ENCODE data around the gene VWA2.

The VWA2 gene

GRCh38 chr10:114239117-114239993 lies at the start of gene VWA2:
TSS of gene VWA2 (plus strand) at chr10:114239254. CDS start at chr10:114248714, 9,460 bp downstream.
- no peak for DNase-seq (ENCODE audit: low spot score)

DNA sequence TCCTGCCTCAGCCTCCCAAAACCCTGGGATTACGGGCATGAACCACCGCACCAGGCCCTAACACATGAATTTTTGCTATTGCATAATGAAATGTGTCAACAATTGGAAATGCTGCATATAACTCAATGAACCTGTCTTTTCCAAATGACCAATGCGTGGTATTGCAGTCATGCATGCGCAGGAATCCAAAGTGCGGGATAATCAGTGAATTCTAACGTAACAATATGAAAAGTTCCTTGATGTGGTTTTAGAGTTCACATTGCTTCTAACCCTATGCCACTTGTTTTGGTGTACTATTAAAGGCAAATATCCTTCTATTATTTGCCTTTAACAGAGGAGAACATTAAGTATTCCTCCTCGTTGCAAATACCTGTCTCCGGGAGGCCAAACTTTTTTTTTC lies 49.4 kb upstream of the VWA2 start:
- no peak for DNase-seq (ENCODE audit: low spot score)

DNA sequence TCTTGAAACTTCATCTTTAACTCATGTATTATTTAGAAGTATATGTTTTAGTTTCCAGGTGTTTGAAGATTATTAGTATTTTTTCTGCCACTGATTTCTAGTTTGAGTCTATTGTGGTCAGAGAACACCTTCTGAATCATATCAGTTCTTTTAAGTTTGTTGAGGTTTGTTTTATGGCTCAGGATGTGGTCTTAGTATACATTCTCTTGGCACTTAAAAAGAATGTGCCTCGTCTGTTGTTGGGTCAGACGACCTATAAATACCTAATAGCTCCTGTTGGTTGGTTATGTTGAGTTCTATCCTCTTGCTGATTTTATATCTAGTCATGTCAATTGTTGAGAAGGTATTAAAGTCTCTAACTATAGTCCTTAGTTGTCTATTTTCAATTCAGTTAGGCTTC lies 44.0 kb upstream of the VWA2 start:
- DNase-seq (ENCODE audit: low spot score), result no peak

DNA sequence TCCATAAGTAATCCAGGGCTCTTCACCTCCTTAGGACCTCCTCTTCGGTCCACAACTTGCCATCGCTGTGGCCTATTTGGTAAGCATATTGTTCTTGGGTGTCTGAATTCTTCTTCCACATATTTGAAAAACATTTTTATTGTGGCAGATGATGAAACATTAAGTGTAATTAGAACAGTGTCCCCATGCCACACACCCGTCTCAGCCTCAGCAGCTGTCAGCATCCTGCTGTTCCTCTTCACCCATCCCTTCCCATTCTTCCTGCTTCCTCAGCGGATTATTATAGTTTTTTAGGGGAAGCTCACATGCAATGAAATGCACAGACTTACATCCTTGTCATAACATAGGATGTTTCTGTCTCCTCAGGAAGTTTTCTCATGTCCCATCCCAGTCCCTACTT lies 39.8 kb upstream of the VWA2 start:
- no peak for DNase-seq (ENCODE audit: low spot score)

DNA sequence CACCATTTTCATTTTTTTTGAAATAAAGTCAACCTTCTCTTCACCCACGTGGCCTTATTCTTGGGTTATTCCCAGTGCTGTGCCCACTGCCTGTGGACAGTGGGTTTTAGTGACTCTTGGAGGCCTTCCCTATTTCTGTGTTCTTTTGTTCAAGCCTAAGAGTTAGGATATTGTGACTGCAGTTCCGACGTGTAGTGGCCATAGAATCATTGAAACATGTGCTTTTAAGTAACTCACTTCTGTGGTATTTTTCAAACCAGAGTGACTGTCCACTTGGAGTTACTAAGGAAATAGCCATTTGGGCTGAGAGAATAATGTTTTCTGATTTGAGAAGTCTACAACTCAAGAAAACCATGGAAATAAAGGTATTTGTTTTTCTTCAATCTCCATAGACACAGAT lies 36.2 kb upstream of the VWA2 start:
- DNase-seq (ENCODE audit: low spot score), result no peak

DNA sequence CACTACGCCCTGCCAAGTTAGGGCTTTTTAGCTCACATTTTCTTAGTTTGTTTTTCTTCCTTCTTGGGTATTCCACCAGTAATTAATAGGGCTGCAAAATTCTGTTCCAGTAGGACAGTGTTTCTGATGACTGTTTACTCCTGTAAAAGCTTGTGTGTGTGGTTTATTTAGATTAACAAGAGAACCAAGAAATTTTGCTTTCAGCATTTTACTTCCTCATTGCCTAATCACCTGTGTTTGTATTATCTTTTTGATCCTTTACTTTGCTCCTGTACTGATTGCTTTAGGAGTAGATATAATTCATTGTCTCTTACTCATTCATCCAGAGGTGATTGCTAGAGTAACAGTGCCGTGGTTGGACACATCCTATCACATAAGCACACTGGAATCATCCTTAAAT lies 32.2 kb upstream of the VWA2 start:
- DNase-seq (ENCODE audit: low spot score), result no peak

GRCh38 chr10:114207349-114207748 lies 31.7 kb upstream of the VWA2 start:
- no peak for DNase-seq (ENCODE audit: low spot score)

- no peak for DNase-seq (ENCODE audit: low spot score)
Observed at GRCh38 chr10:114208351-114208750, 30.7 kb upstream of the VWA2 start.

DNA sequence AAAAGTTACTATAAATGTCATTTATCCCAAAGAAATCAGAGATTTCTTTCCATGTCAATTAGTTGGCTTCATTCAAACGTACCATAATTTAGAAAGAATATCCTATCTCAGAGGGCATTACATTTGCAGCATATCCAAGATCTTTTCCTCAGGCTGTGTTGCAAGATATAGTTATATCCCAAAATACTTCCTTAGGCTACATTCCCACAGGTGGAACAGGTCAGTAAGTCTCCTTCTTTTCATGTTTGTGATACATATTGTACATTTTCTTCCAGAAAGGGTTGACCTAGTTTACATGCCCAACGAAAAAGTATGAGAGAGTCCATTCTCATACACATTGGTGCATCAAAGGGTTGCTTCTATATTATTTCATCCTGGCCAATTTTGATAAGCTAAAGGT lies 26.9 kb upstream of the VWA2 start:
- DNase-seq (ENCODE audit: low spot score), result no peak

GRCh38 chr10:114215033-114215432 lies 24.0 kb upstream of the VWA2 start:
- no peak for DNase-seq (ENCODE audit: low spot score)

DNA sequence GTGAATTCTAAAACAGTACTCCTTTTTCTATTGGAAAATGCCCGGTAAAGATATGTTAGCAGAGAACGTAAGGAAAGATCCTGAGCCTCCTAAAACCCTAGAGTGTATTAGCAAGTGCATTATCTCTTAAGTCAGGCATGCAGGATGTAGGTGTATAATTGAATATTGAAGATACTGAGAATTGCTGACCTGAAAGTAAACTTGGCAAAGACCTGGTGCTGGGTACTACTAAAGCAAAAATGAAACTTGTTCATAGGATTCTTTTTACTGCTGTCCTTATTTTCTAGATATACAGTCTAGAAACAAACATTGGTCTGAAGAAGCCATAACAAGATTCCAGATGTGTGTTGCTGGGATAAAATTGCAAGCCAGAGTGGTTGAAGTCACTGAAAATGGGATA lies 18.8 kb upstream of the VWA2 start:
- DNase-seq (ENCODE audit: low spot score), result no peak

GRCh38 chr10:114221235-114221634 lies 17.8 kb upstream of the VWA2 start:
- no peak for DNase-seq (ENCODE audit: low spot score)

DNA sequence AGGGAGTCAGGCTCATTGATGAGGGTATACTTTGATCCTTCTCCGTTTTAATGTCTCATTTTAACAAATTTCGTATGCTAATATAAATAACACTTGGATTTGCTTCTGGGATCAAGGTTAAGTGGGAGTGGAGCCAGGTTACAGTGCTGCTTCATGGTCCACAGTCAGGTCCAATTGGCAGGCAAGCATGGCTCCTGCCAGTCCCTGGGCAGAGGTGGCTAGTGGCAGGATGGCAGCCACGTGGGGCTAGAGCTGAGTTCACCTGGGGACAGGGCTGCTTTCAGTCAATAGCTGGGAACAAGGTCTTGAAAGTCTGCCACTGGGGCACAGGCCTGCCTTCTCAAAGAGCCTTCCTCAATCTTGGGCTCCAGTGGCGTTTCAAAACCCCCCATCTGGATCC lies 16.0 kb upstream of the VWA2 start:
- no peak for DNase-seq (ENCODE audit: low spot score)

DNA sequence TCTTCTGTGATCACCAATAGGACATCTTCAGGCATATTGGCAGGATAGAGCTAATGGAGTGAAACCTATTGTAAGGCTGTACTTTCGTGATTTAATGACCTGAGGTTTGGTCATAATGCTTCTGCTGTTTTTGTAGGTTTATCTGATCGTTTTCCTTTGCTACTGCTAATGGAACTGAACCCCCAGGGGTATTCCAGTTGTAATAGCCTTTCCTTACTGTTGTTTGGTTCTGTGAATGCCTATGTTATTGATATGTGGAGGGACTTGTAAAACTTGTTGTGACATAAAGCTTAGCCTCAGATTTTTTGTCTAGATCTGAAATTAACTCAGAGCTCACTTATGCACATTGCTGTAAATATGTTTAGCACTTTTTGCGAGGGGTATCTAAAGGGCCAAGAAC lies 10.9 kb upstream of the VWA2 start:
- no peak for DNase-seq (ENCODE audit: low spot score)

DNA sequence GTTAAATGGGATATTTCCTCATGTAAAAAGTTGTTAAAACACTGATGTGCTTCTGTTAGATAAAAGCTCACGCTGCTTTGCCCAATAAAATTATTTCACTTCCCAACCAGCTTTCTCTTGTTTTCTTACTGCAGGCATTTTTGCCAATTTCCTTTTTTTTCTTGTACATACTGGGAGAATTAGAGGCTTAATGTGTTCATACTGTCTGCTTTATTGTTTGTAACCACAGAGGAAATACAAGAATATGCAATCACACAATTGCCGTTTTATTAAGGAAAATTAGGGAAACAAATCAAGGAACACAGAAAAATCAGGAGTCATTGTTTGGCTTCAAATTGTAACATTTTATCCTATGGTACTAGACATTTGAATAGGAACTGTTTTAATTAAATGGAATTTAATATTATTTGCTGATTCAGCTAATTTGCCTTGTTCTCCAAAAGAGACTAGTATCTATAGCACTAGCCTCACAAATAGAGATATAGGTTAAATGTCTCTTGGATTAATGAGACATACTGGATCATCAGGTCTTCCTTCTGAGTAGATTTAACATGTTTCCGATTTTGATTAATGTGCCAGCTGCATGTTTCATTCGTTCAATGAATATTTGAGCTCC lies 6.4 kb upstream of the VWA2 start:
- no peak for DNase-seq (ENCODE audit: low spot score)

- no peak for DNase-seq (ENCODE audit: low spot score)
Observed at GRCh38 chr10:114233482-114233881, 5.6 kb upstream of the VWA2 start.

DNA sequence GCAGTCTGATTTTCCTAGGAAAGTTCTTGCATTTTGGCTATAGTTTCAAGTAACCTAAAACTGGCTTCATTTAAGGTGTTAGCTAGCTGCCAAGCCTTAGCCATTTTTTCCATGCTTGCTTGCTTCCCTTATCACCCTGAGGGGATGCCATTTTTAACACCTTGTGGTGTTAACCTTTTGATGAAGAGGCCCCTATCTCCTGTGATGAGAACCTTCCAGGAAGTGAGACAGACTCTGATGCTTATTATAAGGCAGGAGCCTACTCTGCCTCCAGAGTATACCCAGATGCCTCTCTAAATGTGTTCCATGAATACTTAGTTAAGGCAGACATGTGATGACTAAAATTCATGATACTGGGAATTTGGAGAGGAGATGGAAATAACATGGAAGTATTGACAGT lies 4.9 kb upstream of the VWA2 start:
- DNase-seq (ENCODE audit: low spot score), result no peak

- no peak for DNase-seq (ENCODE audit: low spot score)
Observed at GRCh38 chr10:114239994-114240345, 916 bp downstream of the VWA2 start.

- DNase-seq (ENCODE audit: low spot score), result no peak
Observed at GRCh38 chr10:114242235-114242634, 3.2 kb downstream of the VWA2 start.

DNA sequence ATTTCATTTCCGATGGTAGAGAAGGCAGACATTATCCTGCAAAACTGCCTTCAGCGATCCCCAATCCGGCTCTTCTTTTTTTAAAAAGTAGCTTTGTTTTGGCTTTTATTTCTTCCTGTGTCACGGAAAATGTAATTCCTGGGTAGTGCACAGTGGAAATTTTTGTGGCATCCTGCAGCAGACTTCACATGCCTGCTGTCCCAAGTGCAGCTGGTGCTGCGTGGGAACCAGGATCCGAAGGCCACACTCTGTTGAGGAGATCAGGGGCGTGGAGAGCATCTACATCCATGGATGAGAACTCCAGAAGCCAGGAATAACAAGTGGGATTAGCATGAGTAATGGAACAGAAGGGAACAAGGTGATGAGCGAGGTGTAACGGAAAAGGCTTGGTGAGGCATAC lies 4.6 kb downstream of the VWA2 start:
- DNase-seq (ENCODE audit: low spot score), result no peak

GRCh38 chr10:114244126-114244525 lies 5.1 kb downstream of the VWA2 start:
- DNase-seq (ENCODE audit: low spot score), result no peak

DNA sequence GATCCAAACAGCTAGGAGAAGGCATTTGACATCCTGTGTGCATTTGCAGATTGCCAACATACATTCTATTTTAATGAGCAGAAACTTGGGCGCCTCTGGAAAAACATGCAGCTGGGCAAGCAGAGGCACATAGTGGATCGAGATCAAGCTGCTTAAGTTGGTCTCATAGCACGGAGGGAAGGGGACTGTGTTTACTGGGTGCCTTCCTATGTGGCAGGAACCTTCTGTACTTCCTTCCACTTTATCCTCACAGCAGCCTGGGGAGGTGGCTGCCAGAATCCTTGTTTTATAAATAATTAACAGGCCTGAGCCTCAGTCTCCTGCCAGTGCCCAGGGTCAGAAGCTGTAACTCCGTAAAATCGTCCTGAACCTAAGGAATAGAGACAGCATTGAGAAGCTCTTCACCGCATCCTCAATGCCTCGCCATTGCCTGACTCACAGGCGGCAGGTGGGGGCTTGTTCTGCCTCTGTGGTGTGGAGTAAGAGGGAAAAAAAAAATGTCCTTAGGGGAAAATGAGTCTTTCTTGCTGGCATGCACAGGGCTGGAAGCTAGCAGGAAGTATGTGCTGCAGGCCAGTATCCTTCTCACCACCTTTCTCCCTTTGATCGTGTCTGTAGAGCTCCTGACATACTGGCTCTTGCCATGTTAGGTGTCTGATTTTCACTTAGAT lies 6.2 kb downstream of the VWA2 start:
- DNase-seq (ENCODE audit: low spot score), result no peak

- no peak for DNase-seq (ENCODE audit: low spot score)
Observed at GRCh38 chr10:114246679-114247305, 7.7 kb downstream of the VWA2 start.

Data from HuH-7.5 (cell line).